GM18498 (cell line): ENCODE results near the gene NCAPD2.
"Not testable (repeated sequence)": the region's sequence is repeated elsewhere in the genome, so short reads cannot be mapped to it uniquely, and the experiment has no call there.

Experiments used
- ATAC-seq: cut with Tn5 transposase; IDR thresholded peaks from one replicate; pipeline ENCODE4 v1.9.1; 2021; ENCODE audit warnings: mild to moderate bottlenecking, moderate library complexity; ENCODE audit not compliant: unreplicated experiment

NCAPD2 gene

DNA sequence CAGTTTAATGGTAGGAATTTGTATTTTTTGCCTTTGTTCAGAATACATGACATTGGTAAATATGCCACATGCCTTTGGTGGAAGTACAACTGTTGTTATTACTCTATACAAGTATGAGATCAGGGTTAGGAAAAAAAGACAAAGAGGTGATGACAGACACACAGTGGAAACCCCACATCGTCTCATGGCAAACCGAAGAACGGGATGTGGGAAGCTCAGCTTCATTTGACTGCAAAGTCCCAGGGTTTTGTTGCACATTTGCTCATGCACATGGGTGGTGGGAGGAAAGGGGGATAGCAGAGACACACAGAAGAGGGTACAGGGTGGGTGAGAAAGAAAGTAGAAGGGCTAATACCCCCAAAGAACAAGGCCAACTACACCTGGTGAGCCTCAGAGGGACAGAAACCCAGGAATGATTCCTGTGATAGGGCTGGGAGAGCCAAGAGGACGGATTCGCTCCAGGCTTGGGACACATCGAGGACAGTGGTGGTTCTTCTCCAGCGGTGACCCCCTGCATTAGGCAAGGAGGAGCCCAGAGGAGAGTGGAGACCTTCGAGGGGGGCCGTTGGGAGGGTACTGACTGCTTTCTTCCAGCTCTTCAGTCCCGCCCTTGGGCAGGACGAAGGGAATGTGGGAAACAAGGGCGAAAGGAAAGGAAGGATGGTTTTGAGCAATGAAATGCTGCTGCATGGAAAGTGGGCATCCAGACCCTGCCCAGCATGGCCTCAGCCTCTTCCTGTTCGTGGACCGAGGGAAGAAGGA lies 31.5 kb upstream of the NCAPD2 start:
- ATAC-seq, result no peak

DNA sequence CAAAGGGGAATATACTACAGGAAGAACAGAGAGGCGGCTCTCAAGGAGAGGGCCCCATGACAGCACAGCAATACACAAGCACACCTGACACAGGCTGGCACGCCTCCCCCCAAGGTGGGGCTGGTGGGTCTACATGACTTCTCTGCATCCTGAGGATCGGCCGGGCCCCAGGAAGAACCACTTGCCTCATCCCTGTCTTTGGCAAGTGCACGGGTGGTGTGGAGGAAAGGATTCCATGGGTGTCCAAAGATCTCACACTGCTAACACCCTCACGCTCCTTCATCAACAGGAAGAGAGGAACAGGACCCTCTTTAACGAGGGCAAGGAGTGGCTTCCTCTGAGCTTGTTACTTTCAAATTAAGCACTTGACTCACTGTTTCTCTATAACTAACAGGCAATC lies 30.7 kb upstream of the NCAPD2 start:
- no peak for ATAC-seq

DNA sequence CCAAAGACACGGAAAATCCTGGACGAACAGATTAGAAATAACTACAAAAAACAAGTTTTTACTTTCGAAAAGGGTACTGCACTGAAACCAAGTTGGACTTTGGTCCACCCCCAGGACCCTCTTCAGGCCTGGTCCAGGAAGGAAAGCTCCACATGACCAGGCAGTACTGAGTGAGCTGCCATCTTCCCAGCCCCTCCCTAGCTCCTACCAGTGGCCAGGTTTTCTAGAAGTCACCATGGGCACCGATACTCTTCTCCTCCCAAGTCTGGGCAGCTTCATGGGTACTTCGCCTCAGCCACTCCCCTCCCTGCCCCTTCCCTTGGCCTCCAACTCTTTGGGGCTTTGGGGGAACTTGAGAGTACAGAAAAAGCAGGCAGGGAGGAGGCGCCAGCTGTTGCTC lies 30.0 kb upstream of the NCAPD2 start:
- ATAC-seq, result no peak

DNA sequence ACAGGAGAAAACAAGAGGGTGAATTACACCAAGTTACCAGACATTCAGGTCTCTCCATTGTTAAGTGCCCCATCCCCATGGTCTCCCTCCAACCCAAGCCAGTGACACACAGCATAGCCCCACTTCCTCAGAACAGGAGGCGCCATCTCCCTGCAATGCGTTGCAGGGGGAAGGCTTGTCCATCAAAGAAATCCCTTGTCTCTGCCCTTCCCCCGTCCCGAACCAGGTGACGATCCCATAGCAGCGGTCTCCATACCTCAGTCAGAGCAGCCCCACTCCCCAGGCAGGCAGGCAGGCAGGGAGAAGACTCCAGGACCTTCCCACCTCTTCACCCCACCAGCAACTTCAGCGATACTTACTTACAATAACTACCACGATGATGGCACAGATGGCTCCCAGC lies 29.4 kb upstream of the NCAPD2 start:
- no peak for ATAC-seq

DNA sequence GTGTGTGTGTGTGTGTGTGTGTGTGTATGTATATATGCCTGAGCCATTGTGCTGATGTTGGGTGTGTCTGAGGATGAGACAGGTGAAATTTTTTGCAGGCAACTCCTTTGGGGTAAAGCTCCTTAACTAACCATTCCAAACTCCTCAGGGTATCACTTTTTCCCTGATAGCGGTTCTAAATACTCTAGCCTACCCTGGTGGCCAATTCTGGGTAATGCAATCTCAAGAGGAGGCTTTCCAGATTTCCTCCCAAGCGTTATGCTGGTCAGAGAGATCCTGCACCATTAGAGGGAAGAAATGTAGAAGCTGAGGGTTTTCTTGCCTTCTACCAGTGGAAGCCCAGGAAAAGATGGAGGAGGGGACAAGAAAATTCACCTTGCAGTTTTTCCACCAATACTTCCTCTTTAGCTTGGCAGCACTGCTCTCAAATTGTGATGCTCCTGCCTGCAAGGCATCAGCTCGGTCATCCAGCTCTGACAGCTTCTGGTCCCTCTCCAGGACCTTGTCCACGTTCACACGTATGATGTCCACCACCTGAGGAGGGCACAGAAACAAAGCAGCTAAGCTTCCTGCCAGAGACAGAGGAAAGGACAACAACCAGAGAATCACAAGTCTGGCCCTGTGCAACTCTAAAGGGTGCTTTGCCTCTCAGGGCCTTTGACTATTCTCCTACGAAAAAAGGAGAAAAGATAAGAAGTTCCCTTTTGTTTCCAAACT lies 28.3 kb upstream of the NCAPD2 start:
- no peak for ATAC-seq

DNA sequence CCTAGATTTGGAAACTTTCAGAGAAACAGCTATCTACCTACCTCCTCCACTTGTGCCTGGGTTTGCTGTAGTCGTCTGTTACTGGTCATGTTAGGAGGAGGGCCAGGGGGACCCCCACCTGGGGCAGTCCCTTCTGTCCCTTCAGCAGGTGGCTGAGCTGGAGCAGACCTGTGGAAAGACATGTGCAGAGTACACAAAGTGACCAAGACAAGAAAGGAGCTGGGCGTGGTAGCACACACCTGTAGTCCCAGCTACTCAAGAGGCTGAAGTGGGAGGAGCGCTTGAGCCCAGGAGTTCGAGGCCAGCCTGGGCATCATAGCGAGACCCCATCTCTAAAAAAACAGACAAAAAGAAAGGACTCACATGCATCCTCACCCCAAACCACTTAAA lies 27.7 kb upstream of the NCAPD2 start:
- ATAC-seq, result no peak

DNA sequence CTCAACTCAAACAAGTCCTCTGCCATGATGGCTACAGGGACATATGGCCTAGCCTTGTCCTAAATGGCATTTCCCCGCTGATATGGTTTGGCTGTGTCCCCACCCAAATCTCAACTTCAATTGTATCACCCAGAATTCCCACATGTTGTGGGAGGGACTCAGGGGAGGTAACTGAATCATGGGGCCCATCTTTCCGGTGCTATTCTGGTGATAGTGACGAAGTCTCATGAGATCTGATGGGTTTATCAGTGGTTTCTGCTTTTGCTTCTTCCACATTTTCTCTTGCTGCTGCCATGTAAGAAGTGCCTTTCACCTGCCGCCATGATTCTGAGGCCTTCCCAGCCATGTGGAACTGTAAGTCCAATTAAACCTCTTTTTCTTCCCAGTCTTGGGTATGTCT lies 27.2 kb upstream of the NCAPD2 start:
- not testable (repeated sequence) for ATAC-seq

DNA sequence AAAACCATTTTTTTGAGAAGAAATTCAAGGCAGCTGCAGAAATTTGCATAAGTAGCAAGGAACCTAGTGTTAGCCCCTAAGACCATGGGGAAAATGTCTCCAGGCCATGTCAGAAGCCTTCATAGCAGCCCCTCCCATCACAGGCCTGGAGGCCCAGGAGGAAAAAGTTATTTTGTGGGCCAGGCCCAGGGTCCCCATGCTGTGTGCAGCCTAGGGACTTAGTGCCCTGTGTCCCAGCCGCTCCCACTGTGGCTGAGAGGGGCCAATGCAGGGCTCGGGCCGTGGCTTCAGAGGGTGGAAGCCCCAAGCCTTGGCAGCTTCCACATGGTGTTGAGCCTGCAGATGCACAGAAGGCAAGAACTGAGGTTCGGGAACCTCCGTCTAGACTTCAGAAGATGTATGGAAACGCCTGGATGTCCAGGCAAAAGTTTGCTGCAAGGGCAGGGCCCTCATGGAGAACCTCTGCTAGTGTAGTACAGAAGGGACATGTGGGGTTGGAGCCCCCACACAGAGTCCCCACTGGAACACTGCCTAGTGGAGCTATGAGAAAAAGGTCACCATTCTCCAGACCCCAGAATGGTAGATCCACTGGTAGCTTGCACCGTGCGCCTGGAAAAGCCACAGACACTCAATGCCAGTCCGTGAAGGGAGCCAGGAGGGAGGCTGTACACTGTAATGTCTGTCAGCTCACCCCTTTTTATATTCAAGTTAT lies 26.2 kb upstream of the NCAPD2 start:
- ATAC-seq, result not testable (repeated sequence)

DNA sequence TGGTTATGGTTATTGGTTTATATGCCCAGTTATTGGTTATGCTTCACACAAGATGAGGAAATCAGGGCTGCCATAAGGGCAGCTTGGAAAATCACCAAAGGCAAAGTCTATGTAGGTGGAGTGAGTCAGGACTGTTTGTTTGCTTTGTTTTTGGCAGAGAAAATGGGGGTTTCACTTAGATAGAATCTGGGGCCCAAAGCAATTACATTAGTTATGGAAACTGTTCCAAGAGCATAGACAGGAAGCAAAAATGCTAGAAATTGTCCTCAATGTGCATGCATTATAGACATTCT lies 25.7 kb upstream of the NCAPD2 start:
- no peak for ATAC-seq

DNA sequence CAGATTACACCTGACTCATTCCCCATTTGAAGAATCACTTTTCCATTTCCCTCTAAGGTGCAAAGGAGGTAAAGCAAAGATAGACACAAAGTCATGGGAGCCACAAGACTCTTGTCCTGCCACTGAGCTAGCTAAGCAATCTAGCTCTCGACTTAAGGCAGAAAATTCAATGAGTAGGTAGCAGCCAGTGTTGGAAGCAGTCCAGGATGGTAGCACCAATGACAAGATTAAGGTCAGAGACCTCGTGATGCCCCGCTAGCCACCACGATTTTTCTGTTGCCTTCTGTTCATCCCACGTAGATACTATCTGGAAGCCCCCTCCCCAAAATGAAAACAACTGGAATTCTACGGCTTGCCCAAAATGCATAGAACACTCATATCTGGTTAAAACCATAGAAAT lies 24.8 kb upstream of the NCAPD2 start:
- ATAC-seq, result no peak

DNA sequence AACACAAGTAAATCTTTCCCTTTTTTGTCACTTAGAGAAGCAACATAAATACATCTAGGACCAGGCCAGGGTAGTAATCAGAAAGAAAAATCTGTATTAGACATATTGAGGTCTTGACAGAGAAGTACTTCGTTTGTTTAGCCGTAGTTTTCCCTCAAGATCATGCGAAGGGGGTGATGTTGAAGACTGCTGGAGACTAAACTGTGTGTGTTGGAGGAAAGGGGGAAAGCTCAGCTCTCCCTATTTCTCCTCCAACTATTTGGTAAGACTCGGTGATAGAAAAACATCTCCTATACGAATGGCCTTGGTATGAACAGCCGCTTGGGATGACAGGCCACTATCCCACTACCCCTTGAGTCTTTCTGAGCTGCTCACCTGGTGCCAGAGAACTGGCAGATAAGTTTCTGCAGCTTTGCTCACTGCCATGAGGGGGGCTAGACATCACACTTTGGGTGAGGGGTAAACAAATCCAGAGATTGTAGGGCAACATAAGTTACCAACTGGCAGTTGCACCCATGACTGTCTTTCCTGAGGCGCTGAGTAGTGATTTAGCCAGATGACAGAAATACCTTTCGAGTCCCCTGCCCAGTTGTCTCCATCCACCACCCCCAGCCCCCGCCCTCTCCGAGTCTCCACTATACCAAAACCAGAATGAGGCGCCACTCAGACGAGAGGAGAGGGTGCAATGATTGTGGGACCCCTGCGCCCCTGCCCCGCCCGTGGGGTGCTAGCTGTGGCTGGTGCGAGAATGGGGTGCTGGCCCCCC lies 24.1 kb upstream of the NCAPD2 start:
- ATAC-seq, result no peak

DNA sequence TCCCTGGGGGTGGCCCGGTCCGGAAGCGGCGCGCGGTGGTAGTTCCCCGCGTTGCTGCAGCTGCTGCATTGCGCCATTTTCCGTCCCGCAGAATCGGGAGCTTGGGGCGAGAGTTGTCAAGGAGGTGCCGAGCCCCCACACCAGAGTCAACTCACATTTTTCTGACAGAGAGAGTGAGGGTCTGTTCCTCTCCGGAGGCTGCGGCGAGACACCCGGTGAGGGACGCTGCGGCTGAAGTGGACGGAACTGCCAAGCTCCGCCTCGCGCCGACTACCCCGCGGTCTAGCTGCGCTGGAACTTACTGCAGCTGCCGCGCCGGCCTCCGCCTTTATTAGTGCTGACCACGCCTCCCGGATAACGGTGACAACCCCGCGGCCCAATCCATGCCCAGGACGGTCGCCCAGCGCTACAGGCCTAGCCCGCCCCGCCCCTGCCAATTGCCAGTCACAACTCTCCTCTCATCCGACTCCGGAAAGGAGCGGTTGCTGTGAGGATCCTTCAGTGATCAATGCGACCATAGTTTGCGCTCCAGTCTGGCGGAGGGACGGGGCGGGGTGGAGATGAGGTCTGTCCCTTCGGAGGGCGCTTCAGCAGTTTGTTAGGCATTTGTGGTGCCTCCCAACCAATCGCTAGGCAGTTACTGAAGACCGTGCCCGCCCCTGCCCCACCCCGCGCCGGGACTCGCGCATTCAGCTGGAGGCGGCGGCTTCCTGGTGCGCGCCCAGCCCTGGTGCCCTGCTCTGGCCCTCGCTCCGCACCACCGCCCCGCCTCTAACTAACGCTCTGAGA lies 23.3 kb upstream of the NCAPD2 start, which contains the start of gene VAMP1:
Gene VAMP1, minus strand, starts transcription at position 303 of the 789 bp plus-strand sequence. Its CDS starts 146 bp downstream, at position 157.
- ATAC-seq, result peak; percentile 88

DNA sequence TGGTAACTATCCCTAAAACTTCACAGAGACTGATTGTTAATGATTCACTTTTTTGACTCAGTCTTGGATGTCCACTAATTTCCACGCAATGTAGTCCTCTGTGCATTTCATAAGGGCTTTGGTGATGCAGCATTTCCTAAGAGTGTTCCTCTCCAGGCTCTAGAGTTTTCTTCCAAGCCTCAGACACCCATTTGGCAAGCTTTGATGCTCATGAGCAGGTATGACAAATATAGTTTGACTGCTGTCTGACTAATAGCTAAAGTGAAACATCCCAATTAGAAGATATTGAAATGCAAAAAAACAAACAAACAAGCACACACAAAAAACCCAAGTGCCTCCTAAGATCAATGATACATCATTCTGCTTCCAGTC lies 21.9 kb upstream of the NCAPD2 start:
- ATAC-seq, result no peak

DNA sequence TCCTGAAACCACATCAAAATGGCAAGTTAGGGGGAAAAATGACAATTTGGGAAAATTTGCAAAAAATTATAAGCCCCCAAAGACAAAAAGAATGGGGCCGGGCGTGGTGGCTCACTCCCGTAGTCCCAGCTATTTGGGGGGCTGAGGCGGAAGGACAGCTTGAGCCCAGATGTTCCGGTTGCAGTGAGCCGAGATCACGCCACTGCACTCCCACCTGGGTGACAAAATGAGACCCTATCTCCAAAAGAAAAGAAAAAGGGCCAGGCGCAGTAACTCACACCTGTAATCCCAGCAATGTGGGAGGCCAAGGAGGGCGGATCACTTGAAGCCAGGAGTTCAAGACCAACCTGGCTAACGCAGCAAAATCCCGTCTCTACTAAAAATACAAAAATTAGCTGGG lies 21.4 kb upstream of the NCAPD2 start:
- ATAC-seq, result no peak

DNA sequence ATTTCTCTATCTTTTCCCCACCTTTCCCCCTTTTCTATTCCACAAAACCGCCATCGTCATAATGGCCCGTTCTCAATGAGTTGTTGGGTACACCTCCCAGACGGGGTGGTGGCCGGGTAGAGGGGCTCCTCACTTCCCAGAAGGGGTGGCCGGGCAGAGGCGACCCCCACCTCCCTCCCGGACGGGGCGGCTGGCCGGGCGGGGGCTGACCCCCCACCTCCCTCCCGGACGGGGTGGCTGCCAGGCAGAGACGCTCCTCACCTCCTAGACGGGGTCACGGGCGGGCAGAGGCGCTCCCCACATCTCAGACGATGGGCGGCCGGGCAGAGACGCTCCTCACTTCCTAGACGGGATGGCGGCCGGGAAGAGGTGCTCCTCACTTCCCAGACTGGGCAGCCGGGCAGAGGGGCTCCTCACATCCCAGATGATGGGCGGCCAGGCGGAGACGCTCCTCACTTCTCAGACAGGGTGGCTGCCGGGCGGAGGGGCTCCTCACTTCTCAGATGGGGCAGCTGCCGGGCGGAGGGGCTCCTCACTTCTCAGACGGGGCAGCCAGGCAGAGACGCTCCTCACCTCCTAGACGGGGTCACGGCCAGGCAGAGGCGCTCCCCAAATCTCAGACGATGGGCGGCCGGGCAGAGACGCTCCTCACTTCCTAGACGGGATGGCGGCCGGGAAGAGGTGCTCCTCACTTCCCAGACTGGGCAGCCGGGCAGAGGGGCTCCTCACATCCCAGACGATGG lies 18.5 kb upstream of the NCAPD2 start:
- not testable (repeated sequence) for ATAC-seq

DNA sequence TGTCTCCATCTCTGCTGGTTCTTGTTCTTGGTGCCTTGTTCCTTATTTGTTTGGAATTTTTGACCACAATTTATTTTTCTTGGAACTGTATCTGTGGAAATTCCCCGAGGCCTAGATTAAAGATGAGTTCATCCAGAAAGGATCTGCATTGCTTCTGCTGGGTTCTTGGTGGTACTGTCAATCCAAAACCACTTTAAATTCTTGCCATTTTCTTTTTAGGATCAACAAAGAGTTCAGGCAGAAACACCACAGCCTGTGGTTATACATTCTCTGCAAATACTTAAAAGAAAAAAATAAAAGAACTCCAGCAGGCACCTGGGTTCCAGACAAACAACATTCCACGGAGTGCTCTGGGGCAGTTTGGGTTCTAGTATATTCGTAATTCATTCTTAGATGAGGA lies 17.4 kb upstream of the NCAPD2 start:
- no peak for ATAC-seq

DNA sequence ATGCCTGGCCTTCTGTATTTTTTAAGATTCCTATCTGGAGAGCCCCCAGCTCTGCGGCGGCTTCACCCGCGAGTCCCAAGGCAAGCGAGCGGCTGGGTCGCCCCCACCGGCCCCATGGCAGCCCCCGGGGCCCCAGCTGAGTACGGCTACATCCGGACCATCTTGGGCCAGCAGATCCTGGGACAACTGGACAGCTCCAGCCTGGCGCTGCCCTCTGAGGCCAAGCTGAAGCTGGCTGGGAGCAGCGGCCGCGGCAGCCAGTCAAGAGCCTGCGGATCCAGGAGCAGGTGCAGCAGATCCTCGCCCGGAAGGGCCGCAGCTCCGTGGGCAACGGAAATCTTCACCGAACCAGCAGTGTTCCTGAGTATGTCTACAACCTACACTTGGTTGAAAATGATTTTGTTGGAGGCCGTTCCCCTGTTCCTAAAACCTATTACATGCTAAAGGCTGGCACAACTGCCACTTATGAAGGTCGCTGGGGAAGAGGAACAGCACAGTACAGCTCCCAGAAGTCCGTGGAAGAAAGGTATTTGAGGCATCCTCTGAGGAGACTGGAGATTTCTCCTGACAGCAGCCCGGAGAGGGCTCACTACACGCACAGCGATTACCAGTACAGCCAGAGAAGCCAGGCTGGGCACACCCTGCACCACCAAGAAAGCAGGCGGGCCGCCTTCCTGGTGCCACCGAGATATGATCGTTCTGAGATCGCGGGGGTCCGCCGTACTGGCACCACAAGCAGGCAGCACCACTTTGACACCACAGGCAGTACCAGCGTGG lies 16.1 kb upstream of the NCAPD2 start:
- ATAC-seq, result not testable (repeated sequence)

DNA sequence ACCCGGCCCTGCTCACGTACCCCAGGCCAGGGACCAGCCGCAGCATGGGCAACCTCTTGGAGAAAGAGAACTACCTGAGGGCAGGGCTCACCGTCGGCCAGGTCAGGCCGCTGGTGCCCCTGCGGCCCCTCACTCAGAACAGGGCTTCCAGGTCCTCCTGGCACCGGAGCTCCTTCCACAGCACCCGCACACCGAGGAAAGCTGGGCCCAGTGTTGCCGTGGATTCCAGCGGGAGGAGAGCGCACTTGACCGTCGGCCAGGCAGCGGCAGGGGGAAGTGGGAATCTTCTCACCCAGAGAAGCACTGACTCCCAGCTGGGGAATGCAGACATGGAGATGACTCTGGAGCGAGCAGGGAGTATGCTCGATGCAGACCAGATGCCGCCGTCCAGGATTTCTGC lies 15.5 kb upstream of the NCAPD2 start:
- no peak for ATAC-seq

DNA sequence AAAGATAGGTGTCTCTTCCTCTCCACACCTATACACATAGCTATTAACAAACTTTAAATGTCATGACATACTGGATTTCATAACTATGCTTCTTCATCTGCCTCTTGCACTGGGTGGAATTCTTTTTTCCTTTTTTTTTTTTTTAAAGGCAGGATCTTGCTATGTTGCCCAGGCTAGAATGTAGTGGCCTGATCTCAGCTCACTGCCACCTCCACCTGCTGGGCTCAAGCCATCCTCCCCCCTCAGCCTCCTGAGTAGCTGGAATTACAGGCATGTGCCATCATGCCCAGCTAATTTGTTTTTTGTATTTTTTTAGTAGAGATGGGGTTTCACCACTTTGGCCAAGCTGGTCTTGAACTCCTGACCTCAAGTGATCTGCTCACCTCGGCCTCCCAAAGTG lies 5.7 kb upstream of the NCAPD2 start:
- ATAC-seq, result no peak
